Measurements from ENCODE around the gene RNPEPL1. TPM values are rescaled to one million over a fixed set of nuclear protein-coding genes. Genes with fewer than 3 reads are reported as not detected.

The RNPEPL1 gene, protein sequence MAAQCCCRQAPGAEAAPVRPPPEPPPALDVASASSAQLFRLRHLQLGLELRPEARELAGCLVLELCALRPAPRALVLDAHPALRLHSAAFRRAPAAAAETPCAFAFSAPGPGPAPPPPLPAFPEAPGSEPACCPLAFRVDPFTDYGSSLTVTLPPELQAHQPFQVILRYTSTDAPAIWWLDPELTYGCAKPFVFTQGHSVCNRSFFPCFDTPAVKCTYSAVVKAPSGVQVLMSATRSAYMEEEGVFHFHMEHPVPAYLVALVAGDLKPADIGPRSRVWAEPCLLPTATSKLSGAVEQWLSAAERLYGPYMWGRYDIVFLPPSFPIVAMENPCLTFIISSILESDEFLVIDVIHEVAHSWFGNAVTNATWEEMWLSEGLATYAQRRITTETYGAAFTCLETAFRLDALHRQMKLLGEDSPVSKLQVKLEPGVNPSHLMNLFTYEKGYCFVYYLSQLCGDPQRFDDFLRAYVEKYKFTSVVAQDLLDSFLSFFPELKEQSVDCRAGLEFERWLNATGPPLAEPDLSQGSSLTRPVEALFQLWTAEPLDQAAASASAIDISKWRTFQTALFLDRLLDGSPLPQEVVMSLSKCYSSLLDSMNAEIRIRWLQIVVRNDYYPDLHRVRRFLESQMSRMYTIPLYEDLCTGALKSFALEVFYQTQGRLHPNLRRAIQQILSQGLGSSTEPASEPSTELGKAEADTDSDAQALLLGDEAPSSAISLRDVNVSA
- total RNA-seq (10 to 100 TPM; 89.3 to 99.2 TPM), polyA plus RNA-seq (ENCODE audit: insufficient read length in 6 of 6) (10 to 100 TPM; 20.9 to 31.3 (median 26.6) TPM)
- long read RNA-seq, donor 1, full-length matches to known transcripts: 9 of 14 reads
- long read RNA-seq, donor 1, partial matches to known transcripts: 5 of 14 reads
- long read RNA-seq, donor 1, other reads (novel, unspliced or antisense): 0 of 14 reads
- long read RNA-seq, donor 2, full-length matches to known transcripts: 11 of 42 reads
- long read RNA-seq, donor 2, partial matches to known transcripts: 31 of 42 reads
- long read RNA-seq, donor 2, other reads (novel, unspliced or antisense): 0 of 42 reads
- long read RNA-seq, donor 3, full-length matches to known transcripts: 9 of 9 reads
- long read RNA-seq, donor 3, partial matches to known transcripts: 0 of 9 reads
- long read RNA-seq, donor 3, other reads (novel, unspliced or antisense): 0 of 9 reads
- long read RNA-seq, donor 4, full-length matches to known transcripts: 4 of 23 reads
- long read RNA-seq, donor 4, partial matches to known transcripts: 18 of 23 reads
- long read RNA-seq, donor 4, other reads (novel, unspliced or antisense): 1 of 23 reads
- long read RNA-seq, donor 5, full-length matches to known transcripts: 4 of 4 reads
- long read RNA-seq, donor 5, partial matches to known transcripts: 0 of 4 reads
- long read RNA-seq, donor 5, other reads (novel, unspliced or antisense): 0 of 4 reads
- long read RNA-seq, donor 6, full-length matches to known transcripts: 7 of 7 reads
- long read RNA-seq, donor 6, partial matches to known transcripts: 0 of 7 reads
- long read RNA-seq, donor 6, other reads (novel, unspliced or antisense): 0 of 7 reads
- long read RNA-seq, donor 7, full-length matches to known transcripts: 2 of 2 reads
- long read RNA-seq, donor 7, partial matches to known transcripts: 0 of 2 reads
- long read RNA-seq, donor 7, other reads (novel, unspliced or antisense): 0 of 2 reads
- long read RNA-seq, donor 8, full-length matches to known transcripts: 10 of 10 reads
- long read RNA-seq, donor 8, partial matches to known transcripts: 0 of 10 reads
- long read RNA-seq, donor 8, other reads (novel, unspliced or antisense): 0 of 10 reads
- long read RNA-seq, donor 9: 0 reads
- long read RNA-seq, donor 10, full-length matches to known transcripts: 1 of 11 reads
- long read RNA-seq, donor 10, partial matches to known transcripts: 1 of 11 reads
- long read RNA-seq, donor 10, other reads (novel, unspliced or antisense): 9 of 11 reads
- long read RNA-seq, donor 11, full-length matches to known transcripts: 7 of 15 reads
- long read RNA-seq, donor 11, partial matches to known transcripts: 8 of 15 reads
- long read RNA-seq, donor 11, other reads (novel, unspliced or antisense): 0 of 15 reads
- long read RNA-seq, donor 12, full-length matches to known transcripts: 9 of 9 reads
- long read RNA-seq, donor 12, partial matches to known transcripts: 0 of 9 reads
- long read RNA-seq, donor 12, other reads (novel, unspliced or antisense): 0 of 9 reads

DNA sequence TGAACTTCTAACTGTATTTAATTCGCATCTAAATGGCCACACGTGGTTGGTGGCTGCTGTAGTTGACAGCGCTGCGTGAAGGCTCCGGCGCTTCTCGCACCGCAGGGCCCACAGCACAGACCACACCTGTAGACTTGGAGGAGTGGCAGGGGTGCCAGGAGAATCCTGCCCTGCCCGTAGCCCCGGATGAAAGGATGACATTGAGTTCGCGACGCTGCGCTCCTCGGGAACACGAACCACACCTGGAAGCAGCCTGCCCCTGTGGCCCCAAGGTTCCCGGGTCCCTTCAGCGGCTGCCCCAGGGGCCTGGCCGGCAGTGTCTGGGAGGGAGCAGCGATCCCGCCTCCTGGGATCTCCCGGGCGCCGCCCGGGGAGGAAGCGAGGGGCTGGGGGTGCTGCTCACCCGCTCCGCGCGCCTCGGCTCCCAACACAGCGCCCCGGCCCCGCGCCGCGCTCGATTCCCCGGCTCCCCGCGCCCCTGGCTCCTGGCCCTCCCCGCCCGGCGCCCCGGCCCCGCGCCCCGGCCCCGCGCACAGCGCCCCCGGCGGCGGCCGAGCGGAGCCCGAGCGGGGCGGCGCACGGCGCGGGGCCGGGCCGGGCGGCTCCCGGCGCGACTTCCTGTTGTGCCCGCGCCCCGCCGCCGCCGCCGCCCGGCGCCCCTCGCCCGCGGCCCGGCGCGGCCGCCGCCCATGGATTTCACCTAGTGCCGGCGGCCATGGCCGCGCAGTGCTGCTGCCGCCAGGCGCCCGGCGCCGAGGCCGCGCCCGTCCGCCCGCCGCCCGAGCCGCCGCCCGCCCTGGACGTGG, at the start of gene RNPEPL1:
TSS of gene RNPEPL1 (plus strand) at position 613 of the 806 bp plus-strand sequence. CDS start at position 716, 103 bp downstream.
- Histone ChIP-seq H3K4me1 (peaks cover 36 to 79% of the 10 kb centered on the region in 2 donors), H3K9me3 (no peaks in the 10 kb centered on the region), H3K4me3 (peak within 1 kb of the TSS; percentile 67 to 87), H3K27me3 (no peaks in the 10 kb centered on the region), H3K27ac (peak within 1 kb of the TSS; percentile 96 to 99), H3K36me3 (peaks cover 0 to 15% of the 10 kb centered on the region in 2 donors)
- intact Hi-C loops (cut with DNase I): no loop called here
- peak; percentile 5 for ATAC-seq
- peak in 2 of 4 donors; percentile 47 to 93 for DNase-seq
- TF ChIP-seq, protein P1, sequence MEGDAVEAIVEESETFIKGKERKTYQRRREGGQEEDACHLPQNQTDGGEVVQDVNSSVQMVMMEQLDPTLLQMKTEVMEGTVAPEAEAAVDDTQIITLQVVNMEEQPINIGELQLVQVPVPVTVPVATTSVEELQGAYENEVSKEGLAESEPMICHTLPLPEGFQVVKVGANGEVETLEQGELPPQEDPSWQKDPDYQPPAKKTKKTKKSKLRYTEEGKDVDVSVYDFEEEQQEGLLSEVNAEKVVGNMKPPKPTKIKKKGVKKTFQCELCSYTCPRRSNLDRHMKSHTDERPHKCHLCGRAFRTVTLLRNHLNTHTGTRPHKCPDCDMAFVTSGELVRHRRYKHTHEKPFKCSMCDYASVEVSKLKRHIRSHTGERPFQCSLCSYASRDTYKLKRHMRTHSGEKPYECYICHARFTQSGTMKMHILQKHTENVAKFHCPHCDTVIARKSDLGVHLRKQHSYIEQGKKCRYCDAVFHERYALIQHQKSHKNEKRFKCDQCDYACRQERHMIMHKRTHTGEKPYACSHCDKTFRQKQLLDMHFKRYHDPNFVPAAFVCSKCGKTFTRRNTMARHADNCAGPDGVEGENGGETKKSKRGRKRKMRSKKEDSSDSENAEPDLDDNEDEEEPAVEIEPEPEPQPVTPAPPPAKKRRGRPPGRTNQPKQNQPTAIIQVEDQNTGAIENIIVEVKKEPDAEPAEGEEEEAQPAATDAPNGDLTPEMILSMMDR (IDR thresholded peaks at IDR 0.05): no peak

DNA sequence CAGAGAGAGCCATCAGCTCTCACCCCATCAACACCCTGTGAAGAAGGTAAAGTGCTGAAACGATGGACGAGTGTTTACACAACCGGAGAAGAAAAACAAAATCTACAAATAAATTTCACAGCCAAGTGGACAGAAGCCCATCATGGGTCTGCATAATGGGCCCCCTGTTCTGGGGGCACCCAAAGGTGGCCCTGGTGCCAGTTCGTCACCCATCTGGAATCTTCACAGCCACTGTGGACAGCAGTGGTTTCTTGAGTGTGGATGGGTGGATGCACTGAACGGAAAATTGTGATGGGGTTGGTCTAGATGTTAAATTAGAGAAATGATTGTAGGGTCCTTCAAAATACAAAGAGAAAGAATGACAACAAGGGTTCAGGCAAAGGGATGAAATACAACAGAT, 49.3 kb upstream of the RNPEPL1 start:
- Histone ChIP-seq H3K4me1 (peaks cover 0 to 19% of the 10 kb centered on the region in 2 donors), H3K36me3 (peaks cover 0 to 23% of the 10 kb centered on the region in 2 donors), H3K27ac (no peak overlapping the region), H3K4me3 (no peak overlapping the region), H3K9me3 (peaks cover 0 to 13% of the 10 kb centered on the region in 2 donors), H3K27me3 (peaks cover 0 to 20% of the 10 kb centered on the region in 2 donors)
- ATAC-seq: no peak
- DNase-seq: no peak
- TF ChIP-seq, protein P1 (IDR thresholded peaks at IDR 0.05): no peak
- intact Hi-C loops (cut with DNase I): no loop called here

DNA sequence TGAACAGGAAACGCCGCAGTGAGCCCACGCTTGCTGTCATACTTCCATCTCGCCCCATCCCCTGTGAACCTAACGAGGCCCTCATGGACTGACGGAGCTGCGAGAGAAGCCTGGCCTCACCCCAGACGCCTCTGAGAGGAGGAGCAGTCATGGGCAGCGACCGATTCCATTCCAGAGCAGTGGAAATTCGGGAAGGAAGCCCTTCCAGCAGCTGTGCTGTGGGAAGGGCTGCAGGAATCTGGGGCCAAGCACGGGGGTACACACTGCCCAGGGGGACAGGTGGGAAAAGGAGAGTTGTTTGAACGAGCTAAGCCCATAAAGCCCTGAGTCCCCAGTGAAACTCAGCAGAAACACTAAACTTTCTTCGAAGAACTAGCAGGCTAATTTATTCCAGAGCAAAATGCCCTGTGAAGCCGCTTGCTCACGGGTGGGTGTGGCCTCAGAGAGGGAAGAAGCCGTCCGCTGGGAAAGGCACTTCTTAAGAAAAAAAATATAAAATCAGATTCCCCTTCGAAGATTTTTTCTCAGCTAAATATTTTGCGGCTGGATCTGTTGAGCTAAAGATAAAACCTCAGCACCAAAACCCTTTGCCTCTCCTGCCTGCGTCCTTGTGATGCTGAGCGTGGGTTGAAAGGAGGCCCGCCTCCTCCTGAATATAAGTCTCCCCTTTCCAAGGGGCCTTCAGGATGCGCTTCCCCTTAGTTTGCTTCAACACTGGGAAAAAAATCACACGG, 48.7 kb upstream of the RNPEPL1 start:
- H3K4me1 ChIP-seq: peaks cover 0 to 13% of the 10 kb centered on the region in 2 donors
- TF ChIP-seq, protein P1 (IDR thresholded peaks at IDR 0.05): no peak
- H3K36me3 ChIP-seq: peaks cover 0 to 29% of the 10 kb centered on the region in 2 donors
- H3K27me3 ChIP-seq: peaks cover 0 to 20% of the 10 kb centered on the region in 2 donors
- peak; percentile 21 for ATAC-seq
- H3K27ac ChIP-seq: no peak overlapping the region
- DNase-seq: peak in 1 of 4 donors; percentile 11
- H3K4me3 ChIP-seq: no peak overlapping the region
- peaks cover 0 to 19% of the 10 kb centered on the region in 2 donors for H3K9me3 ChIP-seq
- intact Hi-C loops (cut with DNase I): no loop called here
